Trophoblast cell (in vitro differentiated cells and primary cell): ENCODE data around the gene GRIK4.

Experiments
- DNase-seq, 2 donors: peaks; one replicate each; pipeline ENCODE4 v3.0.0-alpha.2; 2016
- H2AFZ ChIP-seq: 2 replicates; pipeline ENCODE4 v1.6.1; 2013; ENCODE audit warnings: low read length, moderate library complexity, mild to moderate bottlenecking; ENCODE audit not compliant: insufficient read depth, poor library complexity
- H2AK5ac ChIP-seq: 2 replicates; pipeline ENCODE4 v1.6.1; 2013; ENCODE audit warnings: mild to moderate bottlenecking, low read length
- H2BK120ac ChIP-seq: 2 replicates; pipeline ENCODE4 v1.6.1; 2013; ENCODE audit warnings: low read length, mild to moderate bottlenecking, moderate library complexity; ENCODE audit not compliant: insufficient read depth, poor library complexity
- H2BK12ac ChIP-seq: 2 replicates; pipeline ENCODE4 v1.6.1; 2013; ENCODE audit warnings: mild to moderate bottlenecking, low read length, moderate library complexity
- H2BK5ac ChIP-seq: 2 replicates; pipeline ENCODE4 v1.6.1; 2013; ENCODE audit warnings: low read length, low read depth, moderate library complexity, mild to moderate bottlenecking; ENCODE audit not compliant: poor library complexity
- H3K14ac ChIP-seq: 2 replicates; pipeline ENCODE4 v1.6.1; 2013; ENCODE audit warnings: mild to moderate bottlenecking, low read length
- H3K18ac ChIP-seq: 2 replicates; pipeline ENCODE4 v1.6.1; 2013; ENCODE audit warnings: mild to moderate bottlenecking, low read length
- H3K23ac ChIP-seq: 2 replicates; pipeline ENCODE4 v1.6.1; 2013; ENCODE audit warnings: low read length
- H3K27ac ChIP-seq: 2 replicates; pipeline ENCODE4 v1.5.1; 2013; ENCODE audit warnings: low read depth, mild to moderate bottlenecking, inconsistent platforms, low read length, moderate library complexity
- H3K27me3 ChIP-seq: 2 replicates; pipeline ENCODE4 v1.6.1; 2013; ENCODE audit warnings: inconsistent platforms, mild to moderate bottlenecking, low read length, moderate library complexity; ENCODE audit not compliant: insufficient read depth
- H3K36me3 ChIP-seq, 2 experiments: 1 replicate in 1 of 2; 2 replicates in 1 of 2; pipeline ENCODE4 v1.6.1; 2013; ENCODE audit warnings: low read length in 2 of 2, mild to moderate bottlenecking in 2 of 2, moderate library complexity in 1 of 2; ENCODE audit not compliant: insufficient read depth in 2 of 2, control insufficient read depth in 1 of 2
- H3K4ac ChIP-seq: 2 replicates; pipeline ENCODE4 v1.6.1; 2013; ENCODE audit warnings: low read depth, mild to moderate bottlenecking, low read length, moderate library complexity
- H3K4me1 ChIP-seq, 2 experiments: 1 replicate in 1 of 2; 2 replicates in 1 of 2; pipeline ENCODE4 v1.6.1; 2013; ENCODE audit warnings: low read length in 2 of 2, mild to moderate bottlenecking in 2 of 2, moderate library complexity in 1 of 2; ENCODE audit not compliant: insufficient read depth in 2 of 2, control insufficient read depth in 1 of 2
- H3K4me2 ChIP-seq: 2 replicates; pipeline ENCODE4 v1.6.1; 2013; ENCODE audit warnings: inconsistent platforms, mild to moderate bottlenecking, low read length, moderate library complexity
- H3K4me3 ChIP-seq: 2 replicates; pipeline ENCODE4 v1.5.1; 2013; ENCODE audit warnings: mild to moderate bottlenecking, low read depth, low read length, inconsistent platforms
- H3K79me1 ChIP-seq: one replicate; pipeline ENCODE4 v1.6.1; 2013; ENCODE audit warnings: low read length
- H3K79me2 ChIP-seq: 2 replicates; pipeline ENCODE4 v1.6.1; 2013; ENCODE audit warnings: low read length, mild to moderate bottlenecking; ENCODE audit not compliant: control insufficient read depth, insufficient read depth, poor library complexity
- H3K9ac ChIP-seq: 2 replicates; pipeline ENCODE4 v1.6.1; 2013; ENCODE audit warnings: mild to moderate bottlenecking, low read length
- H3K9me3 ChIP-seq: 2 replicates; pipeline ENCODE4 v1.6.1; 2013; ENCODE audit warnings: low read depth, mild to moderate bottlenecking, control low read depth, inconsistent platforms, low read length; ENCODE audit not compliant: insufficient read depth
- H4K12ac ChIP-seq: 2 replicates; pipeline ENCODE4 v1.6.1; 2013; ENCODE audit warnings: low read depth, mild to moderate bottlenecking, low read length, moderate library complexity
- H4K8ac ChIP-seq: 2 replicates; pipeline ENCODE4 v1.6.1; 2013; ENCODE audit warnings: low read depth, mild to moderate bottlenecking, low read length, moderate library complexity
- H4K91ac ChIP-seq: one replicate; pipeline ENCODE4 v1.6.1; 2013; ENCODE audit warnings: low read depth, mild to moderate bottlenecking, low read length, moderate library complexity
- WGBS: extraction: QIAGEN DNeasy Blood & Tissue Kit; methylation state at CpG from one replicate; pipeline ENCODE4 v1.1.7; 2013; ENCODE audit warnings: missing lambda C conversion rate; ENCODE audit not compliant: insufficient read length, insufficient coverage; ENCODE audit errors: extremely low coverage; 5-methylcytosine and 5-hydroxymethylcytosine counted together

GRIK4 gene

GRCh38 chr11:120471131-120471530 lies 40.4 kb upstream of the GRIK4 start:
- Histone ChIP-seq H3K79me1 (no peaks in the 10 kb centered on the region), H3K23ac (no peak overlapping the region), H4K8ac (no peak overlapping the region), H4K12ac (no peak overlapping the region), H3K18ac (no peak overlapping the region), H3K79me2 (no peaks in the 10 kb centered on the region), H2BK5ac (no peak overlapping the region), H3K4me3 (no peak overlapping the region), H2BK120ac (no peak overlapping the region), H3K27me3 (no peaks in the 10 kb centered on the region), H3K36me3 (peaks cover 11 to 16% of the 10 kb centered on the region in 2 experiments), H4K91ac (no peak overlapping the region), H3K27ac (no peak overlapping the region), H2BK12ac (no peak overlapping the region), H3K9ac (no peak overlapping the region), H3K9me3 (no peaks in the 10 kb centered on the region), H2AFZ (no peak overlapping the region), H3K4ac (no peak overlapping the region), H3K14ac (no peak overlapping the region), H3K4me1 (no peaks in the 10 kb centered on the region), H3K4me2 (no peak overlapping the region), H2AK5ac (no peak overlapping the region)
- no CpG with 5 or more reads among the region's 1 CpG for WGBS
- no peak for DNase-seq

- H3K4ac ChIP-seq: no peak overlapping the region
- no peak overlapping the region for H2AK5ac ChIP-seq
- no peak overlapping the region for H3K4me3 ChIP-seq
- WGBS: no CpG with 5 or more reads among the region's 3 CpGs
- no peaks in the 10 kb centered on the region for H3K4me1 ChIP-seq
- no peak overlapping the region for H3K23ac ChIP-seq
- no peak overlapping the region for H2AFZ ChIP-seq
- no peak overlapping the region for H3K27ac ChIP-seq
- no peak overlapping the region for H2BK120ac ChIP-seq
- H3K79me1 ChIP-seq: no peaks in the 10 kb centered on the region
- no peak overlapping the region for H2BK12ac ChIP-seq
- no peak for DNase-seq
- no peaks in the 10 kb centered on the region for H3K9me3 ChIP-seq
- H4K8ac ChIP-seq: no peak overlapping the region
- no peak overlapping the region for H3K14ac ChIP-seq
- no peak overlapping the region for H3K9ac ChIP-seq
- peaks cover 12 to 17% of the 10 kb centered on the region in 2 experiments for H3K36me3 ChIP-seq
- H3K27me3 ChIP-seq: no peaks in the 10 kb centered on the region
- H4K91ac ChIP-seq: no peak overlapping the region
- H4K12ac ChIP-seq: no peak overlapping the region
- H3K4me2 ChIP-seq: no peak overlapping the region
- no peak overlapping the region for H3K18ac ChIP-seq
- H2BK5ac ChIP-seq: no peak overlapping the region
- no peaks in the 10 kb centered on the region for H3K79me2 ChIP-seq
Measured at GRCh38 chr11:120471994-120472393, 39.6 kb upstream of the GRIK4 start.

- no peaks in the 10 kb centered on the region for H3K9me3 ChIP-seq
- no peak overlapping the region for H3K9ac ChIP-seq
- H3K79me2 ChIP-seq: no peaks in the 10 kb centered on the region
- no peak overlapping the region for H2BK12ac ChIP-seq
- no peaks in the 10 kb centered on the region for H3K4me1 ChIP-seq
- no peak overlapping the region for H4K12ac ChIP-seq
- no peak overlapping the region for H2BK120ac ChIP-seq
- H3K4me2 ChIP-seq: no peak overlapping the region
- no peak overlapping the region for H2AFZ ChIP-seq
- no peak overlapping the region for H3K14ac ChIP-seq
- no peak overlapping the region for H3K27ac ChIP-seq
- H3K23ac ChIP-seq: no peak overlapping the region
- no peak overlapping the region for H3K4ac ChIP-seq
- H3K36me3 ChIP-seq: peaks cover 11 to 16% of the 10 kb centered on the region in 2 experiments
- no peak overlapping the region for H4K91ac ChIP-seq
- no peak overlapping the region for H3K18ac ChIP-seq
- H3K4me3 ChIP-seq: no peak overlapping the region
- no peak overlapping the region for H2BK5ac ChIP-seq
- H3K27me3 ChIP-seq: no peaks in the 10 kb centered on the region
- no peak overlapping the region for H2AK5ac ChIP-seq
- H4K8ac ChIP-seq: no peak overlapping the region
- no CpG with 5 or more reads among the region's 3 CpGs for WGBS
- DNase-seq: no peak
- H3K79me1 ChIP-seq: no peaks in the 10 kb centered on the region
Measured at GRCh38 chr11:120473503-120473902, 38.0 kb upstream of the GRIK4 start.

- H3K27me3 ChIP-seq: no peaks in the 10 kb centered on the region
- H2AFZ ChIP-seq: no peak overlapping the region
- no peaks in the 10 kb centered on the region for H3K4me1 ChIP-seq
- no peak overlapping the region for H4K91ac ChIP-seq
- no peaks in the 10 kb centered on the region for H3K9me3 ChIP-seq
- H3K79me2 ChIP-seq: no peaks in the 10 kb centered on the region
- H3K4me3 ChIP-seq: no peak overlapping the region
- no peaks in the 10 kb centered on the region for H3K79me1 ChIP-seq
- H3K4me2 ChIP-seq: no peak overlapping the region
- no peak overlapping the region for H3K18ac ChIP-seq
- H2BK12ac ChIP-seq: no peak overlapping the region
- H3K14ac ChIP-seq: no peak overlapping the region
- no peak overlapping the region for H3K4ac ChIP-seq
- peak; percentile 81 to 96 for DNase-seq
- H4K12ac ChIP-seq: no peak overlapping the region
- H3K36me3 ChIP-seq: peaks cover 17 to 28% of the 10 kb centered on the region in 2 experiments
- no CpG with 5 or more reads among the region's 6 CpGs for WGBS
- H2BK120ac ChIP-seq: no peak overlapping the region
- no peak overlapping the region for H3K23ac ChIP-seq
- no peak overlapping the region for H4K8ac ChIP-seq
- no peak overlapping the region for H3K27ac ChIP-seq
- no peak overlapping the region for H2AK5ac ChIP-seq
- H3K9ac ChIP-seq: no peak overlapping the region
- no peak overlapping the region for H2BK5ac ChIP-seq
Measured at GRCh38 chr11:120482149-120482548, 29.4 kb upstream of the GRIK4 start.
